ENCODE measurements around the gene HMGN1.
"Not testable (repeated sequence)": the region's sequence is repeated elsewhere in the genome, so short reads cannot be mapped to it uniquely, and the experiment has no call there.

HMGN1 gene

GRCh38 chr21:39348355-39349210, at the start of gene HMGN1:
Gene HMGN1, minus strand, starts transcription at chr21:39349088. Its CDS starts 171 bp downstream, at chr21:39348917.
- peak; percentile 86 for DNase-seq

- no peak for DNase-seq
These were observed 48.9 kb upstream of the HMGN1 start for GRCh38 chr21:39397646-39398385.

GRCh38 chr21:39392981-39393380, 44.1 kb upstream of the HMGN1 start:
- no peak for DNase-seq

GRCh38 chr21:39390212-39390765, 41.4 kb upstream of the HMGN1 start:
- DNase-seq, result no peak

GRCh38 chr21:39388811-39389155, 39.9 kb upstream of the HMGN1 start:
- no peak for DNase-seq

GRCh38 chr21:39388038-39388810, 39.3 kb upstream of the HMGN1 start:
- peak; percentile 90 for DNase-seq

- DNase-seq, result peak; percentile 94
These were observed 38.7 kb upstream of the HMGN1 start for GRCh38 chr21:39387461-39388037.

GRCh38 chr21:39386899-39387298, 38.0 kb upstream of the HMGN1 start:
- no peak for DNase-seq

GRCh38 chr21:39386194-39386593, 37.3 kb upstream of the HMGN1 start:
- DNase-seq, result no peak

- DNase-seq, result no peak
These were observed 36.6 kb upstream of the HMGN1 start for GRCh38 chr21:39385299-39386145.

GRCh38 chr21:39384674-39385298, 35.9 kb upstream of the HMGN1 start:
- DNase-seq, result no peak

GRCh38 chr21:39382096-39382495, 33.2 kb upstream of the HMGN1 start:
- not testable (repeated sequence) for DNase-seq

GRCh38 chr21:39381009-39381408, 32.1 kb upstream of the HMGN1 start:
- no peak for DNase-seq

- peak; percentile 95 for DNase-seq
These were observed 31.4 kb upstream of the HMGN1 start for GRCh38 chr21:39379986-39380891.

GRCh38 chr21:39377444-39378050, 28.7 kb upstream of the HMGN1 start:
- DNase-seq, result no peak

- no peak for DNase-seq
These were observed 26.6 kb upstream of the HMGN1 start for GRCh38 chr21:39375446-39375845.

- no peak for DNase-seq
These were observed 25.2 kb upstream of the HMGN1 start for GRCh38 chr21:39374046-39374445.

GRCh38 chr21:39373634-39374033, 24.7 kb upstream of the HMGN1 start:
- peak; percentile 72 for DNase-seq

- DNase-seq, result not testable (repeated sequence)
These were observed 21.0 kb upstream of the HMGN1 start for GRCh38 chr21:39369896-39370288.

GRCh38 chr21:39367783-39368182, 18.9 kb upstream of the HMGN1 start:
- no peak for DNase-seq
